Neural cell (in vitro differentiated cells): ENCODE measurements around the gene CCDC15.

Source experiments
- CTCF ChIP-seq: fragments of 450-650 bp; IDR thresholded peaks from 2 replicates; pipeline ENCODE4 v1.5.1; 2014; ENCODE audit warnings: antibody characterized with exemption, mild to moderate bottlenecking, moderate library complexity; ENCODE audit not compliant: poor library complexity, severe bottlenecking
- EP300 ChIP-seq: fragments of 450-650 bp; conservative IDR thresholded peaks from 2 replicates; pipeline ENCODE4 v1.6.1; 2014; ENCODE audit warnings: antibody characterized with exemption, mild to moderate bottlenecking, moderate library complexity; ENCODE audit not compliant: poor library complexity, severe bottlenecking
- EZH2 ChIP-seq: fragments of 200-600, 300-800 bp; shearing (Covaris generic), sonication (generic); IDR thresholded peaks from 2 replicates; pipeline ENCODE4 v1.6.1; 2014; ENCODE audit warnings: antibody characterized with exemption, low read length, borderline replicate concordance, mild to moderate bottlenecking; ENCODE audit not compliant: insufficient read depth, poor library complexity, severe bottlenecking
- MXI1 ChIP-seq: fragments of 450-650 bp; conservative IDR thresholded peaks from 2 replicates; pipeline ENCODE4 v1.6.1; 2014; ENCODE audit warnings: antibody characterized with exemption, mild to moderate bottlenecking; ENCODE audit not compliant: poor library complexity, severe bottlenecking
- POLR2AphosphoS5 ChIP-seq: IDR thresholded peaks from 2 replicates; pipeline ENCODE4 v1.6.1; 2012
- RAD21 ChIP-seq: fragments of 450-650 bp; conservative IDR thresholded peaks from 2 replicates; pipeline ENCODE4 v1.6.1; 2014; ENCODE audit warnings: antibody characterized with exemption, mild to moderate bottlenecking, moderate library complexity
- REST ChIP-seq: IDR thresholded peaks from 2 replicates; pipeline ENCODE4 v1.6.1; 2012; ENCODE audit warnings: borderline replicate concordance
- SMC3 ChIP-seq: fragments of 450-650 bp; conservative IDR thresholded peaks from 2 replicates; pipeline ENCODE4 v1.6.1; 2014; ENCODE audit warnings: antibody characterized with exemption, mild to moderate bottlenecking, moderate library complexity; ENCODE audit not compliant: poor library complexity

DNA sequence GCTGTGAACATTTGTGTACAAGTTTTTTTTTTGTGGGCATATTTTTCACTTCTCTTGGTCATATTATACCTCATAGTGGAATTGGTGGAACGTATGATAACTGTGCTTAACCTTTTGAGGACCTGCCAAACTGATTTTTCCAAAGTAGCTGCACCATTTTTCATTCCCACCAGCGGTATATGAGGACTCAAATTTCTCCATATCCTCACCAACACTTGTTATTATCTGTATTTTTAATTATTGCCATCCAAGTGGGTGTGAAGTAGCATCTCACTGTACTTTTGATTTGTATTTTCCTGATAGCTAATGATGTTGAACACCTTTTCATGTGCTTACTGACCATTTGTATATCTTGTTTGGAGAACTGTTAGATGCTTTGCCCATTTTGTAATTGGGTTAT is 47.8 kb downstream of the CCDC15 start:
- TF ChIP-seq CTCF (no peak), EP300 (no peak), MXI1 (no peak), REST (no peak), EZH2 (no peak), POLR2AphosphoS5 (no peak), RAD21 (no peak), SMC3 (no peak)
